DND-41 (cell line): ENCODE results near the gene VSX1.

ENCODE experiments used
- EZH2 ChIP-seq: IDR thresholded peaks from 3 replicates; pipeline ENCODE4 v1.6.1; 2012; ENCODE audit warnings: borderline replicate concordance, low read depth, mild to moderate bottlenecking, moderate library complexity, low read length, inconsistent platforms; ENCODE audit not compliant: severe bottlenecking
- TF ChIP-seq, protein P1 (sequence below): IDR thresholded peaks from 2 replicates; pipeline ENCODE4 v1.5.1; 2012; ENCODE audit warnings: borderline replicate concordance, low read length, moderate library complexity, mild to moderate bottlenecking; ENCODE audit not compliant: poor library complexity, severe bottlenecking; ENCODE audit errors: extremely low read depth

DNA sequence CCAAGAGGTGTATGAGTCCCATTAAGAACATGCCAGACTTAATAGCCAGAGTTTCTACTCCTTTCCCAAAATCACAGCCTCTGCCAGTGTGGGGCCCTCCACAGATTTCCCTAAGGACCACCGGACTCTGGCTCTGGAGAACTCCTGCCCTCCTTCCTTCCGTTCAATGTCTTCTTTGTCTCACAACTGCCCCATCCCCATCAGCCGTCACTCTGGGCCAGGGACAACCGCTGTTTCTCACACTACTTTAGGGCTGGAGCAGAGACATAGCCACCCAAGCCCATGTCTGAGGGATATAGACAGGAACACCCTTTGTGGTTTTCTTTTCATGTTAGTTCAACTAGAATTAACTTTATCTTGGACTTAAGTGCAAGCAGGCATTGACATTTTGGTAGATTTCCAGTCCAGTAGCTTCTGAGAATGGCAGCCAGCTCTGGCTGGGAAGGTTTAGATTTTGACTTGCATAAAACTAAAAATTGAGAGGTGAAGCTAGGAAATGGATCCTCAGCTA lies 17.3 kb downstream of the VSX1 start:
- TF ChIP-seq, protein P1, sequence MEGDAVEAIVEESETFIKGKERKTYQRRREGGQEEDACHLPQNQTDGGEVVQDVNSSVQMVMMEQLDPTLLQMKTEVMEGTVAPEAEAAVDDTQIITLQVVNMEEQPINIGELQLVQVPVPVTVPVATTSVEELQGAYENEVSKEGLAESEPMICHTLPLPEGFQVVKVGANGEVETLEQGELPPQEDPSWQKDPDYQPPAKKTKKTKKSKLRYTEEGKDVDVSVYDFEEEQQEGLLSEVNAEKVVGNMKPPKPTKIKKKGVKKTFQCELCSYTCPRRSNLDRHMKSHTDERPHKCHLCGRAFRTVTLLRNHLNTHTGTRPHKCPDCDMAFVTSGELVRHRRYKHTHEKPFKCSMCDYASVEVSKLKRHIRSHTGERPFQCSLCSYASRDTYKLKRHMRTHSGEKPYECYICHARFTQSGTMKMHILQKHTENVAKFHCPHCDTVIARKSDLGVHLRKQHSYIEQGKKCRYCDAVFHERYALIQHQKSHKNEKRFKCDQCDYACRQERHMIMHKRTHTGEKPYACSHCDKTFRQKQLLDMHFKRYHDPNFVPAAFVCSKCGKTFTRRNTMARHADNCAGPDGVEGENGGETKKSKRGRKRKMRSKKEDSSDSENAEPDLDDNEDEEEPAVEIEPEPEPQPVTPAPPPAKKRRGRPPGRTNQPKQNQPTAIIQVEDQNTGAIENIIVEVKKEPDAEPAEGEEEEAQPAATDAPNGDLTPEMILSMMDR = no peak
- no peak for TF ChIP-seq EZH2
